ENCODE measurements around the gene LIPH. TPM values are rescaled to one million over a fixed set of nuclear protein-coding genes. Genes with fewer than 3 reads are reported as not detected.
A peak's percentile ranks its signal among the peaks of the same experiment; 100 is the strongest.

The LIPH gene
- total and polyA plus RNA-seq, 2 of the 8 experiments (the other 6 are each of a cell fraction or from before 2014, with no cell fraction given): 0.08 TPM; not detected in 1

GRCh38 chr3:185582236-185582635, 29.8 kb upstream of the LIPH start:
- Histone ChIP-seq H3K9ac (replicated peaks in 1 of 4; ENCODE audit: extremely low read depth in 1 of 4, low read depth in 3 of 4, low read length in 3 of 4) (peak overlapping the region; percentile 52 to 78 (median 70)), H3K56ac (replicated peaks; ENCODE audit: insufficient read length, low read depth, low read length) (peak overlapping the region; percentile 77), H3K79me2 (ENCODE audit: control insufficient read depth in 1 of 2, insufficient read depth in 2 of 2, low read length in 2 of 2) (peaks cover 10 to 45% of the 10 kb centered on the region in 2 experiments), H2BK20ac (ENCODE audit: low read length) (peak overlapping the region; percentile 99), H2AK5ac (ENCODE audit: low read depth, low read length) (peak overlapping the region; percentile 87), H3K4ac (replicated peaks; ENCODE audit: insufficient read length, low read depth, low read length) (no peak overlapping the region), H2BK5ac (ENCODE audit: low read depth, low read length) (peak overlapping the region; percentile 98), H3K4me3 (ENCODE audit: extremely low read depth in 1 of 4, insufficient read depth in 2 of 4, low read depth in 3 of 4, low read length in 4 of 4) (peak overlapping the region; percentile 75 to 92 (median 81)), H2AFZ (ENCODE audit: low read length) (no peak overlapping the region), H4K8ac (ENCODE audit: extremely low read depth, insufficient read depth, low read length) (no peak overlapping the region), H2BK120ac (replicated peaks; ENCODE audit: low read depth, low read length) (peak overlapping the region; percentile 38), H4K20me1 (replicated peaks in 1 of 2; ENCODE audit: control insufficient read depth in 1 of 2, insufficient read depth in 2 of 2, low read length in 2 of 2) (peaks cover 6 to 7% of the 10 kb centered on the region in 2 experiments), H3K14ac (ENCODE audit: insufficient read length) (no peak overlapping the region), H4K5ac (ENCODE audit: insufficient read length, low read depth, low read length) (peak overlapping the region; percentile 95), H3K23ac (ENCODE audit: insufficient read length) (no peak overlapping the region), H3K23me2 (ENCODE audit: low read depth, low read length) (peaks cover 12% of the 10 kb centered on the region), H4K91ac (replicated peaks; ENCODE audit: insufficient read length, low read length) (peak overlapping the region; percentile 95), H2BK12ac (ENCODE audit: low read depth, low read length) (peak overlapping the region; percentile 95), H3K27ac (ENCODE audit: low read depth, low read length) (peak overlapping the region; percentile 87), H3K4me1 (replicated peaks in 1 of 4; ENCODE audit: control insufficient read depth in 3 of 4, insufficient read depth in 4 of 4, low read length in 3 of 4) (peaks cover 0 to 22% (median 9%) of the 10 kb centered on the region in 4 experiments; a peak in 6 of 7 replicates), H3K36me3 (ENCODE audit: control insufficient read depth in 2 of 4, insufficient read depth in 4 of 4, low read length in 3 of 4) (peaks cover 0 to 4% (median 0%) of the 10 kb centered on the region in 4 experiments; a peak in 1 of 8 replicates), H3K18ac (ENCODE audit: extremely low read depth, low read length) (peak overlapping the region; percentile 98), H3K27me3 (replicated peaks in 1 of 4; ENCODE audit: control insufficient read depth in 3 of 4, extremely low read depth in 1 of 4, insufficient read depth in 3 of 4, low read length in 3 of 4) (no peaks in the 10 kb centered on the region), H3K79me1 (ENCODE audit: low read depth, low read length) (peaks cover 7% of the 10 kb centered on the region), H3K9me3 (ENCODE audit: insufficient read depth in 2 of 2, low read depth in 1 of 2, low read length in 1 of 2) (no peaks in the 10 kb centered on the region), H3K4me2 (ENCODE audit: insufficient read depth in 1 of 2, low read depth in 2 of 2, low read length in 2 of 2) (peak overlapping the region; percentile 71 to 90), H2BK15ac (ENCODE audit: low read length) (peak overlapping the region; percentile 90; the same call in 1 of the 2 replicates)
- FAIRE-seq (peak; percentile 75), DNase-seq (ENCODE audit: low read depth in 1 of 2, low spot score in 2 of 2) (peak; percentile 66 to 77)
- ChIA-PET CTCF (ENCODE audit: partially characterized antibody) (interaction anchor here (0.7 kb wide), 1 partner anchor 183 kb away, joined by 3 read pairs; no protein-coding TSS in a partner anchor), POLR2A (ENCODE audit: partially characterized antibody) (interaction anchor here (0.9 to 2.7 kb wide), 7 partner anchors 9 to 425 kb away, joined by 3 to 9 read pairs (median 6); partner anchors contain the start of genes LIPH, TMEM41A and TRA2B)
- 0% methylated on average over 3 of the region's 3 CpGs; no CpG with 5 or more reads in 1 of the 2 experiments for WGBS, 2 experiments (ENCODE audit: extremely low coverage in 1 of 2, insufficient coverage in 1 of 2, insufficient read length in 1 of 2, insufficient replicate concordance in 2 of 2, low coverage in 1 of 2, low lambda C conversion rate in 2 of 2, missing lambda C conversion rate in 1 of 2)
- TF ChIP-seq ASH2L (IDR thresholded peaks at IDR 0.05; ENCODE audit: low read length): peak; percentile 42

Measured in H1 (cell line).